Measurements from ENCODE around the gene USH2A.

The USH2A gene

GRCh38 chr1:215583185-215583749 lies 840.0 kb downstream of the USH2A start:
- DNase-seq: no peak

DNA sequence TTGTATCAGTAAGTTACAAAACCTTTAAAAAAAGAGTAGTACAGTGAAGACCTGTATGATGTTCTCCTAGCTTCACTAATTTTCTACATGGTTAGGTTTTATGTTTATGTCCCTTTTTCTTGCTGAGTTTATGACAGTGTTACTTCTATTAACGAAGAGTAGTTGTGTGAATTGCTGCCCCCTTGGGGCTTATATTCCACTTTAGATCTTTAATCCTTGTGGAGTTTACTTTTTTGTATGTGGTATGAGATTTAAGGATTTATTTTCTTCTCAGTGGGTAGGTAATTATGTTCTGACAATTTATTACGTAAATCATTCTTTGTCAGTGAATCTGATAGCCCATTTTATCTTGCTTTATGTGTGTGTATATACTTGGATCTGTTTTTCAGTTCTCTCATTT lies 841.4 kb downstream of the USH2A start:
- no peak for DNase-seq
